Measurements from ENCODE around the gene FBXW12. TPM values are rescaled to one million over a fixed set of nuclear protein-coding genes. Genes with fewer than 3 reads are reported as not detected.

FBXW12 gene
- total RNA-seq, 1 experiment from 2014 or later, result 0.74 TPM

DNA sequence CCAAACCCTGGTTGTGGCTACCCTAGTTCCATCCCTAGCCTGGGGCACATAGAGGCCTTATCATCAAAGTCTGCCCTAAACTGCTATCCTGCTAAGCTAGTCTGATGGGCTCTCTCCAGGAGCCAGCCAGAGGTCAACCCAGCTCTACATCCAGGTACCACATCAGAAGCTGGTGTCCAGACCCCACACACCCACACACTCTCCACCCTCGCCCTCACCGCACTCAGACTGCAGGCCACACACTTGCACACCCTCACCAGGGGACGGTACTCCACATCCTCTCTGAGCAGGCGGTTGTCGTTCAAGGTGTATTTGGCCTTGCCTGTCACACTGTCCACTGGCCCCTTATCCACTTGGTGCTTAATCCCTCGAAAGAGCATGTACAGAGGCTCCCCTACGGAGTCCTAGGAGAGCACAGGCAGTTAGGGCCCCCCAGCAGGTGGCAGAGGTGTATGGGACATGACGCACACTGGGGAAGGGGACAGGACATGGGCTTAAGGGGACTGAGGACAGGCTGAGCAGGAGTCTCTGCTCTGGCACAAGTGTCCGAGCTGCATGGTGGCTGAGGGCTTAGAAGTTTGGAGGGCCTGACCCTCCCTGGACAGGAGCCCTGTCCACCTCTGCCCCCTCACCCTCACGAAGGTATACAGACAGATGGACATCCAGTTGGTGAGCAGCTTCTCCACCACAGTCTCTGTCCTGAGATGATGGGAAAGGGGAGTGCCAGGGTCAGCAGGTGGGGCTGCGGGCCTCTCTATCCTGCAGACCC, 39.8 kb downstream of the FBXW12 start:
- Mint-ChIP-seq H3K9me3 (no peaks in the 10 kb centered on the region), H3K27me3 (ENCODE audit: low read depth) (no peaks in the 10 kb centered on the region; the same call in 1 of the 2 replicates), H3K4me3 (no peak overlapping the region), H3K27ac (no peak overlapping the region; a peak in 1 of 7 replicates), H3K36me3 (ENCODE audit: insufficient read depth in 1 of 3, low read depth in 3 of 3) (peaks cover 59 to 99% (median 98%) of the 10 kb centered on the region in 3 experiments), H3K4me1 (no peaks in the 10 kb centered on the region)
- H3K23ac ChIP-seq (ENCODE audit: insufficient read length, low read depth, low read length), result no peak overlapping the region
- no peaks in the 10 kb centered on the region for H4K20me1 ChIP-seq (ENCODE audit: control insufficient read depth, insufficient read depth, insufficient read length)
- no peak overlapping the region for H3T11ph ChIP-seq (ENCODE audit: low read length)
- no peaks in the 10 kb centered on the region for H3K79me1 ChIP-seq (ENCODE audit: insufficient read depth, low read depth, low read length, poor library complexity, severe bottlenecking)
- no CpG with 5 or more reads among the region's 11 CpGs for WGBS (ENCODE audit: extremely low coverage, insufficient read length, low lambda C conversion rate)
- no peak overlapping the region for H2BK15ac ChIP-seq (ENCODE audit: low read depth, low read length)
- H2AK5ac ChIP-seq (ENCODE audit: insufficient read length, low read length), result no peak overlapping the region
- H2BK12ac ChIP-seq (ENCODE audit: insufficient read length, low read depth, low read length), result no peak overlapping the region
- no peak overlapping the region for H2BK20ac ChIP-seq (ENCODE audit: low read depth, low read length, poor library complexity, severe bottlenecking)
- no peaks in the 10 kb centered on the region for H3K79me2 ChIP-seq (ENCODE audit: insufficient read depth, low read length)
- H2BK120ac ChIP-seq (ENCODE audit: low read depth, low read length, poor library complexity, severe bottlenecking), result no peak overlapping the region
- no peak overlapping the region for H2BK5ac ChIP-seq (ENCODE audit: insufficient read length, low read length)
- H4K91ac ChIP-seq (ENCODE audit: insufficient read length, low read depth, low read length), result no peak overlapping the region
- no peaks in the 10 kb centered on the region for H3K9me3 ChIP-seq (ENCODE audit: control insufficient read depth, low read depth, low read length)
- no peak overlapping the region for H3K56ac ChIP-seq (ENCODE audit: insufficient read length, low read depth, low read length)
- no peak for DNase-seq
- TF ChIP-seq, protein P1, sequence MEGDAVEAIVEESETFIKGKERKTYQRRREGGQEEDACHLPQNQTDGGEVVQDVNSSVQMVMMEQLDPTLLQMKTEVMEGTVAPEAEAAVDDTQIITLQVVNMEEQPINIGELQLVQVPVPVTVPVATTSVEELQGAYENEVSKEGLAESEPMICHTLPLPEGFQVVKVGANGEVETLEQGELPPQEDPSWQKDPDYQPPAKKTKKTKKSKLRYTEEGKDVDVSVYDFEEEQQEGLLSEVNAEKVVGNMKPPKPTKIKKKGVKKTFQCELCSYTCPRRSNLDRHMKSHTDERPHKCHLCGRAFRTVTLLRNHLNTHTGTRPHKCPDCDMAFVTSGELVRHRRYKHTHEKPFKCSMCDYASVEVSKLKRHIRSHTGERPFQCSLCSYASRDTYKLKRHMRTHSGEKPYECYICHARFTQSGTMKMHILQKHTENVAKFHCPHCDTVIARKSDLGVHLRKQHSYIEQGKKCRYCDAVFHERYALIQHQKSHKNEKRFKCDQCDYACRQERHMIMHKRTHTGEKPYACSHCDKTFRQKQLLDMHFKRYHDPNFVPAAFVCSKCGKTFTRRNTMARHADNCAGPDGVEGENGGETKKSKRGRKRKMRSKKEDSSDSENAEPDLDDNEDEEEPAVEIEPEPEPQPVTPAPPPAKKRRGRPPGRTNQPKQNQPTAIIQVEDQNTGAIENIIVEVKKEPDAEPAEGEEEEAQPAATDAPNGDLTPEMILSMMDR (conservative IDR thresholded peaks at IDR 0.05), result no peak
- no peak overlapping the region for H3K9ac ChIP-seq (ENCODE audit: extremely low read depth, insufficient read length, low read length)
- H3K14ac ChIP-seq (ENCODE audit: insufficient read depth, low read length), result no peak overlapping the region
- no peak overlapping the region for H3K27ac ChIP-seq (ENCODE audit: insufficient read length, low read depth, low read length)
- H3K18ac ChIP-seq (ENCODE audit: insufficient read length, low read depth, low read length), result no peak overlapping the region
- H3K4ac ChIP-seq (ENCODE audit: low read depth, low read length), result no peak overlapping the region
- no peak overlapping the region for H4K8ac ChIP-seq (replicated peaks; ENCODE audit: insufficient read length, low read depth, low read length)
- no peak overlapping the region for H4K5ac ChIP-seq (ENCODE audit: insufficient read length, low read depth, low read length)
- no peak overlapping the region for H2AFZ ChIP-seq (ENCODE audit: low read length)
- H3K27me3 ChIP-seq (ENCODE audit: insufficient read depth, low read length), result no peaks in the 10 kb centered on the region
- H3K4me1 ChIP-seq (ENCODE audit: insufficient read depth, low read length), result no peaks in the 10 kb centered on the region
- H3K4me2 ChIP-seq (ENCODE audit: insufficient read depth, insufficient read length, low read length), result no peak overlapping the region
- H3K23me2 ChIP-seq (ENCODE audit: insufficient read length, low read depth, low read length, poor library complexity, severe bottlenecking), result no peaks in the 10 kb centered on the region
